T-helper 2 cell treated with Interferon-gamma antibody and Interleukin-4, amounts not matched to agents 100 ng/mL and 5 ng/mL, for 36 hours (primary cell): ENCODE results near the gene MADCAM1. TPM values are rescaled to one million over a fixed set of nuclear protein-coding genes. Genes with fewer than 3 reads are reported as not detected.
"Not testable (repeated sequence)": the region's sequence is repeated elsewhere in the genome, so short reads cannot be mapped to it uniquely, and the experiment has no call there.

Experiments used
- intact Hi-C: fragments of 100-400 bp; cut with micrococcal nuclease; formaldehyde crosslinking; loops from one replicate; pipeline ENCODE4 v1.15.1; 2023
- total RNA-seq: library from RNA; stranded (reverse); gene quantifications from 2 replicates; pipeline ENCODE4 v1.2.3, GENCODE V29; 2022

The MADCAM1 gene
- 0.18 and 0.36 TPM in 2 replicates for total RNA-seq

DNA sequence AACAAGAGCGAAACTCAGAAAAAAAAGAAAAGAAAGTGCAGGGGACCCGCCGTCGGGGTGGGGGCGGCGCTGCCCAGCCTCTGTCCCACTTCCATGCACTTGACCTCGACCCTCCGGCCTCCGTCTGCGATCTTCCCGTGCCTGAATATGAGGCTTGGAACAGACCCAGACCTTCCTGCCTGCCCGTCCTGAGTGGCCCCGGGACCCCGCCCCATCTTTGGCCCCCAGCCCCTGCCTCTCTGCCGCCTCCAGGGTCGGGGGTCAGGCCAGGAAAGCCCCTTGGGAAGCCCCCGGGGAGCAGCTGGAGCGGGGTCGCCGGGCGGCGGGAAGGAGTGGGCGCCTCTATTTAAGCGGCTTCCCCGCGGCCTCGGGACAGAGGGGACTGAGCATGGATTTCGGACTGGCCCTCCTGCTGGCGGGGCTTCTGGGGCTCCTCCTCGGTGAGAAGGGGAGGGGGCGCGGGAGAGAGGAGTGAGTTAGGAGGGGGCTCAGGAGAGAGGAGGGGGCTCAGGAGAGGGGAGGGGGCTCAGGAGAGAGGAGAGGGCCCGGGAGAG lies at the start of gene MADCAM1:
Gene MADCAM1 (plus strand): TSS at position 375 of the 554 bp plus-strand sequence. CDS start 14 bp downstream, at position 389.
- intact Hi-C loops, result no loop called here

DNA sequence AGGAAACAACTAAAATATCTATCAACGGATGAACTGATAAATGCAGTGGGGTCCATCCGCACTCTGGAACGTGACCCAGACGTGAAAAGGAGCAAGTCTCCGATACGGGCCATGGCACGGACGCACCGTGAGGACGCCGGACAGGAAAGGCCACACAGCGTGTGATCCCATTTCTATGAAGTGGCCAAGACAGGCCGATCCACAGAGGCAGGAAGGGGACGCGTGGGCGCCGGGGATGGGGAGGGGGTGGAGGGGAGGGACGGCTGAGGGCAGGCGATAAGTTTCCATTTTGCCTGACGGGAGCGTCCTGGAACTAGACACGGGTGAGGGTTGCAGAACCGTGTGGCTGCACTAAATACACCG lies 49.2 kb upstream of the MADCAM1 start:
- intact Hi-C loops, result no loop called here

DNA sequence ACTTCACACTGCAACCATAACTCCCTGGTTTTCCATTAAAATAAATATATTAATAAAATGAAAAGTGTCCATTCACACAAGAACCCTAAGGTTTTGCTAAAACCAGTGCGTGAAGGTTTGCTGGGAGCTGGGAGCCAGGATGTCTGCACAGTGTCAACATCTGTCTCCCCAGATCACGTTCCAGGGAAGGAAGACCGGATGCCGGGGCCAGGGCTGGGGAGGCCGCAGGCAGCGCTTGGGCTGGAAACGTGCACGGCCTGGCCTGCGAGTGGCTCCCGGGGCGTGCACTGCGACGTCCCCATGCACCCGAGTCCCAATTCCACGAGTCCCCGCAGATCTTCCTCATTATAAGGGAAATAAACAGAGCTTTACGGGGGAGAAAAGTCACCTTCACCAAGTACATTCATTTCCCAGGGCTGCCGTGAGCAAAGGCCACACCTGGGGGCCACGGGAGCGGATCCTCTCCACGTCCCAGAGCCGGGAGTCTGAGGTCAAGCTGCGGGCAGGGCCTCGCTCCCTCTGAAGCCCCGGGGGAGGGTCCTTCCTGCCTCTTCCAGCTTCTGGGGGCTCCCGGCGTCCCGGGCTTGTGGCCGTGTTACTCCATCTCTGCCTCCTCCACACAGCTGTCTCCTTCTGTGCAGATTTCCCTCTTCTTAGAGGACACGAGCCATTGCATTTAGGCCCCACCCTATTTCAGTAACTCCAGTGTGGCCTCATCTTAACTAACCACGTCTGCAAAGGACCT lies 48.3 kb upstream of the MADCAM1 start:
- intact Hi-C loops, result no loop called here

DNA sequence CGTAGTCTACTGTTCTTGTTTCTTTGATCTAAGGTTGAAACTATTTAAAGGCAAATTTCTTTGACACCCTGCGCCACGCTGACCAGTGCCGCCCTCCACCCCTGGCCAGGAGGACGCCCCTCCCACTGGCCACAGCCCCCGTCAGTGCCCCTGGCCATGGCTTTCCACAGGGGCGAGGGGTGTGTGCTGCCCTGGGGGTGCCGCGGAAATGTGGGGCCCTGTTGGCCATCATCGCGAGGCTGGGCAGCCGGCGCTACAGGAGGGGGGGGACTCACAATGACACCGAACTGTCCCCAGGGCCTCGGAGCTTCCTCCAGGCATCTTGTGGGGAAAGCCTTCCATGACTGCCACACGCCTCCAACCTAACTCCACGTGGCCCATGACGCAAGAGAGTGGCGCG lies 46.4 kb upstream of the MADCAM1 start:
- intact Hi-C loops, result no loop called here

DNA sequence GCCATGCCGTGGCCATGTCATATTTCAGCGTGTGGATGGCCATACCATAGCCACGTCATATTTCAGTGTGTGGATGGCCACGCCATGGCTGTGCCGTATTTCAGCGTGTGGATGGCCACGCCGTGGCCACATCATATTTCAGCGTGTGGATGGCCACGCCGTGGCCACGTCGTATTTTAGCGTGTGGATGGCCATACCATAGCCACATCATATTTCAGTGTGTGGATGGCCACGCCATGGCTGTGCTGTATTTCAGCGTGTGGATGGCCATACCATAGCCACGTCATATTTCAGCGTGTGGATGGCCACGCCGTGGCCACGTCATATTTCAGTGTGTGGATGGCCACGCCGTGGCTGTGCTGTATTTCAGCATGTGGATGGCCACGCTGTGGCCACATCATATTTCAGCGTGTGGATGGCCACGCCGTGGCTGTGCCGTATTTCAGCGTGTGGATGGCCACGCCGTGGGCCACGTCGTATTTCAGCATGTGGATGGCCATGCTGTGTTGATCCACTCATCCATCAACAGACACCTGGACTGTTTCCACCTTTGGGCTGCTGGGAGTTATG lies 45.3 kb upstream of the MADCAM1 start:
- intact Hi-C loops, result not testable (repeated sequence)

DNA sequence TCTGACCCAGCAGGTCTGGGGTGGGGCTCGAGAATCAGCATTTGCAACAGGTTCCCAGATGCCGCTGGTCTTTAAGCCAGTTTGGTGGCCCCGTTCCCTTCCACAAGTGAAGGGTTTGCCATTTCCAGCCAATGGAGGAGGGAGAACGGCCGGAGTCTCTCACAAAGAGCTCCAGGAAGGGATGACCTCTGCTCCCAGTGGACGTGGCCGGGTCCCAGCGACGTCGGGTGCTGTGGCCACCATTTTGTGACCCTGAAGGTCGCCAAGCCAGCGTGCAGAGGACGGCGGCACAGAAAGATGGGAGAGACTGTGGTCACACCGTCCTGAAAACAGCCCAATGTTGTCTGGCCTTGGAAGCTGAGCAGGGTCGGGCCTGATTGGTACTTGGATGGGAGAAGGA lies 43.5 kb upstream of the MADCAM1 start:
- intact Hi-C loops, result no loop called here

DNA sequence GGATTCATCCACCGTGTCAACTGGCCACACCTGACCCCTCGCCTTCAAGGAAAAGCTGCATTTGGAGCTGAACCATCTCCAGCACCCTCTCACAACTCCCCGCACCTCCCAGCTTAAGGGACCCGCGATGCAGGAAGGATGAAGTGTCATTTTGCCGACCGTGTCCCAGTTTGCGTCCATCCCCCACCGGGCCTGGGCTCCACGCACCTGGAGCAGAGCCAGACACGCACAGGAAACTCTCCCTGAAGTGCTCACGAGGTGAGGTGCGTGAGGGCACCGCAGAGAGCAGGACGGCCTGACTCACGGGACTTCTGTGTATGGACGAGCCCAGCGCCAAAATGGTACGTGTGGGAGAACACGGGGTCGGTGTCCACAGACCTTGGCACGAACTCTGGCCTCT lies 42.7 kb upstream of the MADCAM1 start:
- intact Hi-C loops, result no loop called here

DNA sequence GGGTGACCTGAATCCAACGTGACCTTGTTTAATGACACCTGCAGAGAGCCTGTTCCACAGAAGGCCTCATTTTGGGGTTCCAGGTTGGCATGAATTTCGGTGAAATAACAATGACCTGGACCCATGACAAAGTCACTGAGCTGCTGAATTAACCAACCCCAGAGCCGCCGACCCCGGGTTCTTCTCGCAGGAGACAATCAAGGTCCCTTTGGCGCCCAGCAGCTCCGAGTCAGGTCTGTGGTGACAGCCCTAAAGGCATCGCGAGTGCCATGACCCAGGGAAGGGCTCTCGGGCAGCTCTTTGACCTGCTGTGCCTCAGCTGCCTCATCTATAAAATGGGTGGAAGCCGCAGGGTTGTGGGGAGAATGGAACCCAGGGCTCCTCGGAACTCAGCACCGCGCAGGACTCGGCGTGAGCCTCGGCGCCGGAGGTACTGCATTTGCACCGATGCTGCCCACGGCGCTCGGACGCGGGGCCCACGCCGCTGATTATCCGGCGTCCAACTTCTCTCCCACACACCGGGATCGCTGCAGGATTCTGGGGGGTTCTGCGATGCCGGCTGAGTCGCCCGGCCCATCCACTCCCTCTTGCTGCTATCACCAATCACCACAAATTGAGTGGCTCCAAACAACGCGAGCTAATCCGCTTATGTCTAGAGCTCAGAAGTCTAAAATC lies 41.1 kb upstream of the MADCAM1 start:
- intact Hi-C loops, result no loop called here

DNA sequence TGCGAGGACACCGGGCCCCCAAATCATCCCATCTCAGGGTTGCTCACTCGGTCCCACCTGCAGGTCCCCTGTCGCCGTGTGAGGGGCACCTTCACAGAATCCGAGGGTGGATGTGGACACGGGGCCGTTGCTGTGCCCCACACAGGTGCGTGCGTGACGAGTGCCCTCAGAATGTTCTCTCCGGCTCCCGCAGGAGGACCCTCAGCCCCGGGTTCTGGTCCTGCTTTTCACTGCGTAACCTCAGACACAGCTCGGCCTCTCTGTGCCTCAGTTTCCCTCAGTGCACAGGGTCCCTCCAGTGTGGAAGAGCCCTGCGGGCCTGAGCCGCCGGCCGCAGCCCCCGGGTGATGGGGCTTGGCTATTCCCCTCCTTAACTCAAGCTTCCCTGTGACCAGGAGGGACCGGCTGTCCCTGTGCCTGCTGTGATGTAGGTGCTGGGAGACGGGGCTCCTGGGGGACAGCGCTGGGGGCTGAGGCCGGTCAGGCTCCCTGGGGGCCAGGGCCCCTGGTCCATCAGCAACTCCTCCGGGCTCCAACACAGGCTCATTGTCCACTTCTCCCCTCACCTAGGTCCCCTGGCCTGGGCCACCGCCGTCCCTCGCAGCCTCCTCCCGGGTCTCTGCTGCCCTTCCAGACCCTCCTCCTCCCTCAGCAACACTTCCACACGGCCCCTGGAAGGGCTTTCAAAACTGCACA lies 40.3 kb upstream of the MADCAM1 start:
- intact Hi-C loops, result no loop called here

DNA sequence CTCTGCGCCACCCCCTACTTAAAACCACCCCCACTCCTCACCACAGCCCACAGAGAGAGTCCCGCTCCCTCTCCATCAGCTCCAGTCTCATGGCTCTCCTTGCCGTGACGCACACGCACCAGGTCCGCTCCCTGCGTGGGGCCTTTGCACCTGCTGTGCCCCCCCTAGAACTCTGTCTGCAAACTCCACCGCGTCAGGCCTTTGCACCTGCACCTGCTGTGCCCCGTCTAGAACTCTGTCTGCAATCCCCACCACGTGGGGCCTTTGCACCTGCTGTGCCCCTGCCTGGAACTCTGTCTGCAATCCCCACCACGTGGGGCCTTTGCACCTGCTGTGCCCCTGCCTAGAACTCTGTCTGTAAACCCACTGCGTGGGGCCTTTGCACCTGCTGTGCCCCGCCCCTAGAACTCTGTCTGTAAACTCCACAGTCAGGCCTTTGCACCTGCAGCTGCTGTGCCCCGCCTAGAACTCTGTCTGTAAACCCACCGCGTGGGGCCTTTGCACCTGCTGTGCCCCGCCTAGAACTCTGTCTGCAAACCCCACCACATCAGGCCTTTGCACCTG lies 39.7 kb upstream of the MADCAM1 start:
- intact Hi-C loops, result no loop called here

DNA sequence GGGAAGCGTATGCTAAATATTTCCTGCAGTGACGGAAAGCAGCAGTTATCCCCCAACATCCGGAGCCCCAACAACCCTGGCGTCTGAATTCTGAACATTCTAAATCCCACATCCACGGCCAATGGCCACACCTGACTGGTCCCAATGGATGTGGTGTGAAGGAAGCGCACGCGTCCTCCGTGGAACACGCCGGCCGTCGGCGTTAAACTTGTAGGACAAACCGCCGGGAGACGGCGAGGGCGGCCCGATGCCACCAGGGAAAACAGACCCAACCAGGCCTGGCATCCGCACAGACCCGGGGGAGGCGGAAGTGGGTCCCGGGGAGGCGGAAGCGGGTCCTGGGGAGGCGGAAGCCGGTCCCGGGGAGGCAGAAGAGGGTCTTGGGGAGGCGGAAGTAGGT lies 38.6 kb upstream of the MADCAM1 start:
- intact Hi-C loops, result no loop called here

DNA sequence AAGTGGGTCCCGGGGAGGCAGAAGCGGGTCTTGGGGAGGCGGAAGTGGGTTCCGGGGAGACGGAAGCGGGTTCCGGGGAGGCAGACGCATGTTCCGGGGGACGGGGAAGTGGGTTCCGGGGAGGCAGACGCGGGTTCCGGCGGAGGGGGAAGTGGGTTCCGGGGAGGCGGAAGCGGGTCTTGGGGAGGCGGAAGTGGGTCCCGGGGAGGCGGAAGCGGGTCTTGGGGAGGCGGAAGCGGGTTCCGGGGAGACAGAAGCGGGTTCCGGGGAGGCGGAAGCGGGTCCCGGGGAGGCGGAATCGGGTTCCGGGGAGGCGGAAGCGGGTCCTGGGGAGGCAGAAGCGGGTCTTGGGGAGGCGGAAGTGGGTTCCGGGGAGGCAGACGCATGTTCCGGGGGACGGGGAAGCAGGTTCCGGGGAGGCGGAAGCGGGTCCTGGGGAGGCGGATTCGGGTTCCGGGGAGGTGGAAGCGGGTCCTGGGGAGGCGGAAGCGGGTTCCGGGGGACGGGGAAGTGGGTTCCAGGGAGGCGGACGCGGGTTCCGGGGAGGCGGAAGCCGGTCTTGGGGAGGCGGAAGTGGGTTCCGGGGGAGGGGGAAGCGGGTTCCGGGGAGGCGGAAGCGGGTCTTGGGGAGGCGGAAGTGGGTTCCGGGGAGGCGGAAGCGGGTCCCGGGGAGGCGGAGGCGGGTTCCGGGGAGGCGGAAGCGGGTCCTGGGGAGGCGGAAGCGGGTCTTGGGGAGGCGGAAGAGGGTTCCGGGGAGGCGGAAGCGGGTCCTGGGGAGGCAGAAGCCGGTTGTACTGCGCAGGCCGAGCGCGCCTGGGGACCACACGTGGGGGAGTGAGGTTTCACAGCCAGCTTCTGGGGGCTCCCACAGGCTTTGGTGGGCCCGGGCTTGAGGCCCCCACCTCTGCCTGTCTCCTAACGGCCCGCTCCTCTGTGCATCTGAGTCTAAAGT lies 37.9 kb upstream of the MADCAM1 start:
- intact Hi-C loops, result no loop called here

DNA sequence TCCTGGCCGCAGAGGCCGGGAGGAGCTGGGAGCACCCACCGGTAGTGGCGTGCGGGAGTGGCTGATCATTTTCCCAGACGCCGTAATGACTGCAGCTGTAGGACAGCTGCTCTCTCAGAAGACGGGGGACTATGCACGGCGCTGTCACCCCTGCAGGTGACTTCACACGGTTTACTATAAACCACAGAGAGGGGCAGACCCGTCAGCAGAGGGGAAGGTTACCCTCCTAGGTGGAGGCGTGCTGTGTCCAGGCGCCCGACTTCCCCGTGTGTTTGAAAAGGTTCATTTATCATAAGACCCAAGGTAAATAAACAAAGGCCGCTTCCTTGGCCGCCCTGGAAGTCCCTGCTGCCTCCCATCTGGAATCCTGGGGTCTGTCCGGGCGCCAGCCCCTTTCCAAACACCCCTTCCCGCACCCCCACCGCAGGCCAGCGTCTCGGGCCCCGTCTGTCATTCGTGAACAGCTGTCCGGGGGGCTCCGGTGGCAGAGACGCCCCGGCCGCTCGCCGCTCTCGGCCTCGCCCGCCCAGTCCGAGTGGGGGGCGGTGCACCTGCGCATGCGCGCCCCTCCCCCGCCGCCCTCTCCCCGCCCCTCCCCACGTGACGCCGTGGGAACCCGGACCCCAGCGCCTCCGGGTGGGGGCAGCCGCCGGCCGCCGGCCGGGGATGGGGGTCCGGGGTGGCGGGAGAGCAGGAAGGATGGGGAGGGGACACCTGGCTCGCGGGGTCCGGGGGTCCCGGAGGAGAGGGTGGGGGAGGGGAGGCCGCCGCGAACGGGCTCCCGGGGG lies 36.4 kb upstream of the MADCAM1 start:
- intact Hi-C loops, result no loop called here

DNA sequence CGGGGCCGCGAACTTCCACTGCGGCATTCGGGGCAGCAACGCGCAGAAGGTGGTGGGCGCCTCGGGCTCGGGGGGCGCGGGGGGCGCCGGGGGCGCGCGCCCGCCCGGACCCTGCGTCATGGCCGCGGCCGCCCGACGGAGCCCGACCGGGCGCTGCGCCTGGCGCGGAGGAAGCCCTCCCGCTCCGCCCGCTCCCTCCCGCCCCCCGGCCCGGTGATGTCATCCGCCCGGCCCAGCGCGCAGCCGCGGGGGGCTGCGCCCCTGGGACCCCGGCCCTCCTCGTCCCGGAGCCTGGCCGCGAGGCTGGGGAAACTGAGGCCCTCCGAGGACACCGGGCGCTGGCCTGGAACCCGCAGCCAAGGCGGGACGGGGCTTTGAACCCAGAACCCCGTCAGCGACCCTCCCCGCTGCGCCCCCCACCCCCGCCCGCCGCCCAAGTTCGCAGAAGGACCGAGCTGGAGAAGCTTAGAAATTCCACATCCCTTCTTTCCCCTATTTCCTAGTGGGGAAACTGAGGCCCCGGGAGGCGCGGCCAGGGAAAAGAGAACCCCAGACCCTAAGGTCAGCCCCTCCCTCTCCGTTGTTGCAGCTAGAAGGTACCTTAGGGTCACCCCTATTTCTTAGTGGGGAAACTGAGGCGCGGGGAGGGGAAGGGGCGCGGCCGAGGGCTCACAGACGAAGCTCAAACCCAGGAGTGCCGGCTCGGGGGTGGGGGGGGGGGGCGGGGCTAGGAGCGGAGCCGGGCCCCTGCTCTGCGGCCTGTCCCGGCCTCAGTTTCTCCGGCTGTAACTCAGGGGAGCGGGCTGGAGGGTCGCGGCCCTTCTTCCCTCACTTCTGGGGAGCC lies 35.2 kb upstream of the MADCAM1 start, which contains the start of gene SHC2:
Gene SHC2 (minus strand): TSS at position 157 of the 844 bp plus-strand sequence. CDS start 37 bp downstream, at position 120.
- intact Hi-C loops, result no loop called here

DNA sequence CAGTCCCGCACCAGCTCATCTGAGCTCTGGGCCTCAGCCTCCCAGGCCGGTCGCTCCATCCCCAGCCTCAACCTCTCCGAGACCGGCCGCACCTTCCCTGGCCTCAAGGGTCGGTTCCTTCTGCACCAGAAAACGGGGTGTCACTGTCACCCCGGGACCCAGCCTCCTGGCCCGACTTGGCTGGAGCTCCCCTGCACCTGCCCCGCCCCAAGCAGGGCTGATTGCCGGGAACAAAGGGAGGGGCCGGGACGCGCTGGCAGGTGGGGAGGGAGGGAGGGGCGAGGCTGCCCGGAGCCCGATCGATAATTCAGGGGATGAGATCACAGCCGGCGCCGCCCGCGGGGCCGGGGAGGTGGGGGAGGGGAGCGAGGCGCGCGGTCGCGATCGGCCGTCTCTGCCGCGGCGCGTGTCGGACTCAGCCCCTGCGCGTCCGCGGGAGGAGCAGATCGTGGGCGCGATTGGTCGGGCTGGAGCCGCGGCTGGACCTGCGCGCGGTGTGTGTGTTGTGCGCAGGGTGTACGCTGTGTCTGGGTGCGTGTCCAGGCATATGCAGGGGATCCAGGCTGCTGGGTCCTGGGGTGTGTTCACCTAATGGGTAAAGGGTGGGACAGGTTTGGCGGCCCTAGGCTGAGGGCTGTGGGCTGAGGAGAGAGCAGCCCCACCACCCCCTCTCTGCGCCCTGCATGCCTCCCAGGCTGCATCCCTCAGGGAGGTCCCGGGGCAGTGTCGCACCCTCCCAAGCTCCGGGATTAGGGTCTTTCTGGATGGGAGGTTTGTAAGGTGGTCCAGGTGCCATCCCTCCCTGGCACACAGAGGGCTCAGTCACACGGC lies 34.4 kb upstream of the MADCAM1 start:
- intact Hi-C loops, result no loop called here

DNA sequence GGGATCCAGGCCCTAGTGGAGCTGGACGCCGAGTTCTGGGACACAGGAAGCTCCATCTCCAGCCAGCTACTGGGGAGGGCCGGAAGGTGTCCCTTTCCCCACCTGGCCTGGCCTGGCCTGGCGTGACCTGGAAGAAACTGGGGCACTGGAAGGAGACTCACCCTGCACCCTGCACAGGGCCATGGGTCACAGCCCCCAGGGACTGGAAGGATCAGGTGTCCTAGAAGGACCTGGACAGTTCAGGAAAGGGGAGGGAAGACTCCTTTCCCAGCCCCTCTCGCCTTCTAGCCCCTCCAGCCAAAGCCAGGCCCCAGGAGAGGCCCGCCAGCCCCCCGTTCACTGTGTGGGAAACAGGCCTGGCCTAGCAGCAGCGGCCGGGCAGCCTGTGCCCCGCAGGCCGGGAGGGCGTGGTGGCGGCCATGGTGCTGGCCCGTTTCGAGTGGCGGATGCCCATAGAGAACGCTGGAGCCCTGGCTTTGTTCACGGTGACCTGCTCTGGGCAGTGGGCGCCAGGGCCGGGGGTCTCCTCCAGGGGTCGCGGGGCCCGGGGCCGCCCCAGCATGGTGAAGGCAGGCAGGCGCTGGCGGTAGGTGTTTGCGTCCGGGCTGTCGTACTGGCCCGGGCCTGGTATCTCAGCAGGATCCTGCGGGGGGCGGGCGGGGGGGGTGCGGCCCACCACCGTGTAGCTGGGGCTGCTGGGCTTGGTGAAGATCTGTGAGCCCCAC lies 32.6 kb upstream of the MADCAM1 start:
- intact Hi-C loops, result no loop called here

DNA sequence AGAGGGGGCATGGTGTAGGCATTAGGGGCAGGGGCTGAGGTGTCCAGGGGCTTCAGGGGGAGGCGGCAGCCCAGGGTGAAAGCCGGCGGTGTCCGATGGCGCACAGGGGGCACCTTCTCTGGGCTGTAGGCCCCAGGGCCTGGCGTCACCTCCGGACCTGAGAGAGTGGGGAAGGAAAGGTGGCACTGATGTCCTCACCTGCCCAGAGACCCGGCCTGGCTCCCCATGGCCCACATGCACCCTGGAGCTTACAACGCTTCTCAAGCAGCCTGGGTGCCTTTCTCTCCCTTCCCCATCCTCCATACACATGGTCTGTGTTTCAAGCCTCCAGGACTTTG lies 32.1 kb upstream of the MADCAM1 start:
- intact Hi-C loops, result no loop called here
